Stimulated activated CD8-positive, alpha-beta memory T cell treated with anti-CD3 and anti-CD28 coated beads, Interleukin-15, amount 100 ng/mL, for 24 hours (primary cell): Measurements from ENCODE around the gene PLEKHB2.
"Not testable (repeated sequence)": the region's sequence is repeated elsewhere in the genome, so short reads cannot be mapped to it uniquely, and the experiment has no call there.

ENCODE experiments used
- DNase-seq: peaks from one replicate; pipeline ENCODE4 v3.0.0-alpha.2; 2020; ENCODE audit warnings: low read depth

The PLEKHB2 gene

GRCh38 chr2:131105156-131105949, at the start of gene PLEKHB2:
TSS of gene PLEKHB2 (plus strand) at chr2:131105336. CDS start at chr2:131120942, 15,606 bp downstream.
- peak; percentile 90 for DNase-seq

- no peak for DNase-seq
Observed at GRCh38 chr2:131056204-131056931, 48.8 kb upstream of the PLEKHB2 start.

- DNase-seq, result no peak
Observed at GRCh38 chr2:131056932-131057287, 48.2 kb upstream of the PLEKHB2 start.

GRCh38 chr2:131058214-131058843, 46.8 kb upstream of the PLEKHB2 start:
- DNase-seq, result no peak

- no peak for DNase-seq
Observed at GRCh38 chr2:131058920-131059319, 46.2 kb upstream of the PLEKHB2 start.

GRCh38 chr2:131063501-131064283, 41.4 kb upstream of the PLEKHB2 start:
- no peak for DNase-seq

- DNase-seq, result no peak
Observed at GRCh38 chr2:131064589-131065512, 40.3 kb upstream of the PLEKHB2 start.

GRCh38 chr2:131067465-131068125, 37.5 kb upstream of the PLEKHB2 start:
- DNase-seq, result no peak

GRCh38 chr2:131068172-131068571, 37.0 kb upstream of the PLEKHB2 start:
- DNase-seq, result not testable (repeated sequence)

- not testable (repeated sequence) for DNase-seq
Observed at GRCh38 chr2:131075578-131075977, 29.6 kb upstream of the PLEKHB2 start.

GRCh38 chr2:131076707-131077106, 28.4 kb upstream of the PLEKHB2 start:
- DNase-seq, result no peak

- DNase-seq, result no peak
Observed at GRCh38 chr2:131077182-131077846, 27.8 kb upstream of the PLEKHB2 start.

GRCh38 chr2:131077966-131078365, 27.2 kb upstream of the PLEKHB2 start:
- no peak for DNase-seq

- DNase-seq, result not testable (repeated sequence)
Observed at GRCh38 chr2:131079931-131080330, 25.2 kb upstream of the PLEKHB2 start.

- DNase-seq, result no peak
Observed at GRCh38 chr2:131081190-131081589, 23.9 kb upstream of the PLEKHB2 start.

- DNase-seq, result no peak
Observed at GRCh38 chr2:131085646-131086045, 19.5 kb upstream of the PLEKHB2 start.

- no peak for DNase-seq
Observed at GRCh38 chr2:131092458-131093005, 12.6 kb upstream of the PLEKHB2 start.

GRCh38 chr2:131093006-131093695, 12.0 kb upstream of the PLEKHB2 start, which contains the start of gene FAM168B:
TSS of gene FAM168B (minus strand) at chr2:131093460. CDS start at chr2:131082646, 10,814 bp downstream.
- peak; percentile 81 for DNase-seq
